C4-2B (cell line): ENCODE results near the gene THSD7B.
"Not testable (repeated sequence)": the region's sequence is repeated elsewhere in the genome, so short reads cannot be mapped to it uniquely, and the experiment has no call there.

Source experiments
- ZFX ChIP-seq: fragments of 450-650 bp; IDR thresholded peaks from 2 replicates; pipeline ENCODE4 v1.6.1; 2017
- TF ChIP-seq, protein P1 (sequence below): fragments of 450-650 bp; conservative IDR thresholded peaks from 2 replicates; pipeline ENCODE4 v1.5.1; 2017; ENCODE audit warnings: mild to moderate bottlenecking

DNA sequence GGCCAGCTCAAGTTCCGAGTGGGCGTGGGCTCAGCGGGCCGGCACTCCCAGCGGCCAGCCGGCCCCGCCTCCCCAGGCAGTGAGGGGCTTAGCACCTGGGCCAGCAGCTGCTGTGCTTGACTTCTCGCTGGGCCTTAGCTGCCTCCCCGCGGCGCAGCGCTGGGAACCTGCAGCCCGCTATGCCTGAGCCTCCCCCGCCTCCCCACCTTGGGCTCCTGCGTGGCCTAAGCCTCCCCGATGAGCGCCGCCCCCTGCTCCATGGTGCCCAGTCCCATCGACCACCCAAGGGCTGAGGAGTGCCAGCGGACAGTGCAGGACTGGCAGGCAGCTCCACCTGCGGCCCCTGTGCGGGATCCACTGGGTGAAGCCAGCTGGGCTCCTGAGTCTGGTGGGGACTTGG, 6.8 kb upstream of the THSD7B start:
- TF ChIP-seq, protein P1, sequence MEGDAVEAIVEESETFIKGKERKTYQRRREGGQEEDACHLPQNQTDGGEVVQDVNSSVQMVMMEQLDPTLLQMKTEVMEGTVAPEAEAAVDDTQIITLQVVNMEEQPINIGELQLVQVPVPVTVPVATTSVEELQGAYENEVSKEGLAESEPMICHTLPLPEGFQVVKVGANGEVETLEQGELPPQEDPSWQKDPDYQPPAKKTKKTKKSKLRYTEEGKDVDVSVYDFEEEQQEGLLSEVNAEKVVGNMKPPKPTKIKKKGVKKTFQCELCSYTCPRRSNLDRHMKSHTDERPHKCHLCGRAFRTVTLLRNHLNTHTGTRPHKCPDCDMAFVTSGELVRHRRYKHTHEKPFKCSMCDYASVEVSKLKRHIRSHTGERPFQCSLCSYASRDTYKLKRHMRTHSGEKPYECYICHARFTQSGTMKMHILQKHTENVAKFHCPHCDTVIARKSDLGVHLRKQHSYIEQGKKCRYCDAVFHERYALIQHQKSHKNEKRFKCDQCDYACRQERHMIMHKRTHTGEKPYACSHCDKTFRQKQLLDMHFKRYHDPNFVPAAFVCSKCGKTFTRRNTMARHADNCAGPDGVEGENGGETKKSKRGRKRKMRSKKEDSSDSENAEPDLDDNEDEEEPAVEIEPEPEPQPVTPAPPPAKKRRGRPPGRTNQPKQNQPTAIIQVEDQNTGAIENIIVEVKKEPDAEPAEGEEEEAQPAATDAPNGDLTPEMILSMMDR: not testable (repeated sequence)
- not testable (repeated sequence) for TF ChIP-seq ZFX
